ENCODE measurements around the gene PAPPA2.

DNA sequence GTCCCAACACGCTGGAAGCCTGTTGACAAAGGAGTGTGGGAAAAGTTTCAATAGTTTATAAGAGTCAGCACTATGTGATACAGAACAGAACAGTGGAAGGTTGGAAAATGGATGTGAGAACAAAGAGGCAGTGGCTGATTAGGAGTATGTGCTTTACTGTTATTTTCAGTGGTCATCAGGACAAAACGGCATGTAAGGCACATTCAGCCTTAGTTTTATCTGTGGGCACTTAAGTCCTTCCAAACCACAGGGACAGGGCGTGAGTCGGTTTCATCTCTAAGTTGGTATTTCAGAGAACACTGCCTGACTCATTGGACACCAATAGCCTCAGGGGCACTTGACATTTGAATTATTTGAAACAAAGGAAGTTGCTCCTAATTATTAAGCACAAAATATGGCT is 394.7 kb downstream of the PAPPA2 start:
- TF ChIP-seq POLR2A (IDR thresholded peaks at IDR 0.05) (no peak), POLR2AphosphoS5 (IDR thresholded peaks at IDR 0.05) (no peak), EP300 (IDR thresholded peaks at IDR 0.05) (no peak)
- TF ChIP-seq, protein P1, sequence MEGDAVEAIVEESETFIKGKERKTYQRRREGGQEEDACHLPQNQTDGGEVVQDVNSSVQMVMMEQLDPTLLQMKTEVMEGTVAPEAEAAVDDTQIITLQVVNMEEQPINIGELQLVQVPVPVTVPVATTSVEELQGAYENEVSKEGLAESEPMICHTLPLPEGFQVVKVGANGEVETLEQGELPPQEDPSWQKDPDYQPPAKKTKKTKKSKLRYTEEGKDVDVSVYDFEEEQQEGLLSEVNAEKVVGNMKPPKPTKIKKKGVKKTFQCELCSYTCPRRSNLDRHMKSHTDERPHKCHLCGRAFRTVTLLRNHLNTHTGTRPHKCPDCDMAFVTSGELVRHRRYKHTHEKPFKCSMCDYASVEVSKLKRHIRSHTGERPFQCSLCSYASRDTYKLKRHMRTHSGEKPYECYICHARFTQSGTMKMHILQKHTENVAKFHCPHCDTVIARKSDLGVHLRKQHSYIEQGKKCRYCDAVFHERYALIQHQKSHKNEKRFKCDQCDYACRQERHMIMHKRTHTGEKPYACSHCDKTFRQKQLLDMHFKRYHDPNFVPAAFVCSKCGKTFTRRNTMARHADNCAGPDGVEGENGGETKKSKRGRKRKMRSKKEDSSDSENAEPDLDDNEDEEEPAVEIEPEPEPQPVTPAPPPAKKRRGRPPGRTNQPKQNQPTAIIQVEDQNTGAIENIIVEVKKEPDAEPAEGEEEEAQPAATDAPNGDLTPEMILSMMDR (IDR thresholded peaks at IDR 0.05), result no peak

Data from sigmoid colon (tissue), 4 donors.